Activated CD4-positive, alpha-beta T cell treated with anti-CD3 and anti-CD28 coated beads, Interleukin-10, Interleukin-2, amounts not matched to agents 100 ng/mL and 50 ng/mL, durations not matched to agents 16 hours and 8 hours (primary cell): ENCODE measurements around the gene TROAP.
A peak's percentile ranks its signal among the peaks of the same experiment; 100 is the strongest.
"Not testable (repeated sequence)": the region's sequence is repeated elsewhere in the genome, so short reads cannot be mapped to it uniquely, and the experiment has no call there.

Experiments
- DNase-seq: peaks from one replicate; pipeline ENCODE4 v3.0.0-alpha.2; 2020

The TROAP gene

GRCh38 chr12:49369411-49370145, 46.5 kb downstream of the TROAP start:
- peak; percentile 39 for DNase-seq

- DNase-seq, result no peak
Measured at GRCh38 chr12:49370539-49370938, 47.5 kb downstream of the TROAP start.

GRCh38 chr12:49375406-49375805, 52.4 kb downstream of the TROAP start:
- DNase-seq, result peak; percentile 50

- DNase-seq, result no peak
Measured at GRCh38 chr12:49377386-49377785, 54.3 kb downstream of the TROAP start.

- DNase-seq, result not testable (repeated sequence)
Measured at GRCh38 chr12:49380184-49380583, 57.1 kb downstream of the TROAP start.
